GM11168 (cell line): ENCODE results near the gene SRXN1.

Experiments
- in situ Hi-C: fragments of 300-500 bp; cut with MboI; formaldehyde crosslinking; loops from one replicate; pipeline ENCODE4 v1.12.0; 2022; ENCODE audit warnings: low sequenced_read_pairs; ENCODE audit not compliant: unreplicated experiment

Gene SRXN1

GRCh38 chr20:638579-638978 lies 14.4 kb downstream of the SRXN1 start:
- in situ Hi-C loops = no loop called here

DNA sequence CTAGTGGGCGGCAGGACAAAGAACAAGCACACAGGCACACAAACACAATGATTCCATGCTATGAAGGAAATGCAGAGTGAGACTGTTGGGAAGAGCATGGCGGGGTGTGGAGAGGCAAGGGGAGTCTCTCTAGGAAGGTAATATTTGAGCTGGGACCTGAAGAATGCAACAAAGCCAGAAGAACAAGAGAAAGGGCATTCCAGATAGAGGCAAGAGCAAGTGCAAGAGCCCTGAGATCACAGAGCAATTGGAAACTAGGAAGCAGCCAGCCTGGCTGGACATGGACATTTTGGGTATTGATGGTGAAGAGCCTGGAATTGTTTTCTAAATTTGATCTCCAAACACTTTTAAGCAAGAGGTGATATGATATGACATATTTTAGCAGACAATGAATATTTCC lies 15.4 kb downstream of the SRXN1 start:
- in situ Hi-C loops = no loop called here

DNA sequence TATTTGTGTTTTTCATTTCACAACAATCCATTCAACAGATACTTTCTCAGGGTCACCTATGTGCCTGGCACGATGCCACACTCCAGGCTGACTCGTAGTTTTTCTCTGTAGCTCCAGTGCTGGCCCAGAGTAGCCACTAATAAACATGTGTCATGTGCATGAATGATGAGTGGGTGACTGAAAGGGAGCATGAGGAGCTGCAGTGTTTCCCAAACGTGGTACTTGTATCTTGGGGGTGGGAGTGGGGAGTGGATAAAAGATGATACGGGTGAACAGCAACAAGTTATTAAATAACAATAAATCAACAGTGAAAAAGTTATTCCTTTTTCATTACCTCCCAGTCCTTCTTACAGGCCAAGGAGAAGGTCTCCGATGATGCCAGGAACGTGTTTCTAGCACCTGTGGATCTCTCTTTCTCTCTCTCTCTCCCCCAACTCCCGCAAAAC lies 17.1 kb downstream of the SRXN1 start:
- in situ Hi-C loops = no loop called here

DNA sequence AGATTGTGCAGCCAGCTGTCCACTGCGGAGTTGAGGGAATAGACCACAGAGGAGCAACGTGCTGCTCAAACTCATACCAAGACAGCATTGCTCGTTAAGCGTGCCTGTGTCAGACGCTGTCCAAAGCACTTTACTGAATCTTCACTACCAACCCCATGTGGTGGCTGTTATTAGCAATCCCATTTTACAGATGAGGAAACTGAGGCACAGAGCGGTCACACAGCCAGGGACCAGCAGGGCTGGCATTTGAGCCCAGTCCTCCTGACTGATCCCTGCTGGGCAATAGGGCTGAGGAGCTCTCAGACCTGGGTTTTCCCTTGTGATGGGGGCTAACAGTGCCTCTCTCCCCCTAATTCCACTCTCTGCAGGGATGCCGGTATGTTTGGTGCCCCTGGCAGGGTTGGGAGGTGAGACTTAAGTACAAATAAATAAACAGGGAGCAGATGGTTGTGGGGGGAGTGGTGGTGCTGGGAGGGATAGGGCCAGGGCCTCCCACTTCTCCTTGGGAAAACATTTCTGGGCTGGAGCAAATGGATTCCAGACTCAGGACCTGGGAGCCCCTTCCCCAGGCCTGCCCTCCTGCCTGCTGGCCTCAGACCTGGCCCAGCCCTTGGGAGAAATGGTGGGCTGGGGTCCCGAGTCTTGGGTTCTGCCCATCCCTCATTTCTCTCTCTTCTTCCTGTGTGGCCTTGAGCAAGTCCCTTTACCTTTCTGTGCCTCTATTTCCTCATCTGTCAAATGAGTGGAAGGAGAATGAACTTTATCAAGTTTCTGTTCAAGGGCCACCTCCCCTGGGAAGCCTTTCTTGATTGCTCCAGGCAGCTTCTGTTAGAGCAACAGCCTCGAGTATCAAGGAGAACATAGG lies 17.7 kb downstream of the SRXN1 start:
- in situ Hi-C loops = no loop called here

GRCh38 chr20:634148-634925 lies 18.7 kb downstream of the SRXN1 start:
- in situ Hi-C loops = no loop called here

DNA sequence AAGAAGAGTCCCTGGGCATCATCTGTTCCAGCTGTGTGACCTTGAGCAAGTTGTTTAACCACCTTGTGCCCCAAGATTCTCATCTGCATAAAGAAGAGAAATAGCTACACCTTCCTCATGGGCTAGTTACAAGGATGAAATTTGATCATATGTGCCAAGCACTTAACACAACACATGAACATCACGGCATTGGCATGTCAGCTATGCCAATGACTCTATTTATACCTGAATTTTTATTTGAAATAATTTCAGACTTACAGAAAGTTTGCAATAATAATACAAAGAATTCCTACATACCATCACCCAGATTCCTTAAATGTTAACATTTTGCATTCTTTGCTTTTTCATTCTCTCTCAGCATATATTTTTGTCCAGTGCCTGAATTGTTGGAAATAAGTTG lies 21.9 kb downstream of the SRXN1 start:
- in situ Hi-C loops = no loop called here

GRCh38 chr20:626579-626978 lies 26.4 kb downstream of the SRXN1 start:
- in situ Hi-C loops = no loop called here

GRCh38 chr20:625360-625932 lies 27.6 kb downstream of the SRXN1 start:
- in situ Hi-C loops = no loop called here

- in situ Hi-C loops = no loop called here
Measured at GRCh38 chr20:623704-624103, 29.3 kb downstream of the SRXN1 start.

DNA sequence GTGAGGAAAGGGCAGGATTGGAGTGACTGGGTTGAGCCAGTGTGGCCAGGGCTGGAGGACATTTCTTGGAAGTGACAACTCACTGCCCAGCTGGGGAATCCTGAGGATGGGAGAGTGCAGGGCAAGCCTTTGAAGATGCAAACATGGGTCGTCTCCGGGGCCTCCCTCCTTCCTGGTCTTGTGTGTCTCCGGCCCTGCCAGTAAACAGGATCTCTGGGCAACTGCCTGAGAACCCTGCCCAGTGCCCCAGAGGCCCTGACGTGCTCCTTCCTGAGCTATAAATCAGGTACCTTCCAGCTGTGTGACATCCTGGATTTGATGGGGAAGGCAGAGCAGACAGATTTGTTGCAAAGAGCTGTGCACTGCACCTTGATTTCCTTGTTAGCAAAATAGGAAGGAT lies 30.0 kb downstream of the SRXN1 start:
- in situ Hi-C loops = no loop called here

DNA sequence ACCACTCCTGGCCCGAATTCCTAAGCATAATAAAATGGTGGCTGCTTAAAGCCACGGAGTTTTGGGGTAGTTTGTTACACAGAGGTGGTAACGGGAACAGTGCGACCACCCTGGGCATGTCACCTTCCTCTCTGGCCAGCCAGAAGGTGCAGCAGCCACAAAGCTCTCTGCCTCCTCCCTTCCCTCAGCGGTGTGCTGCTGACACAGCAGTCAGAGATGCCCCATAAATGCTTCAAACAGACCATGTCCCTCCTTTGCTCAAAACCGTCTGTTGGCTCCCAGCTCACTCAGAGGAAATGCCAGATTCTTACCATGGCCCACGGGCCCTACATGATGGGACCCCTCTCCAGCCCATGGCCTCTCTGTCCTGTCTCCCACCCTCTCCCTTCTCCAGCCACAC lies 30.8 kb downstream of the SRXN1 start:
- in situ Hi-C loops = no loop called here

DNA sequence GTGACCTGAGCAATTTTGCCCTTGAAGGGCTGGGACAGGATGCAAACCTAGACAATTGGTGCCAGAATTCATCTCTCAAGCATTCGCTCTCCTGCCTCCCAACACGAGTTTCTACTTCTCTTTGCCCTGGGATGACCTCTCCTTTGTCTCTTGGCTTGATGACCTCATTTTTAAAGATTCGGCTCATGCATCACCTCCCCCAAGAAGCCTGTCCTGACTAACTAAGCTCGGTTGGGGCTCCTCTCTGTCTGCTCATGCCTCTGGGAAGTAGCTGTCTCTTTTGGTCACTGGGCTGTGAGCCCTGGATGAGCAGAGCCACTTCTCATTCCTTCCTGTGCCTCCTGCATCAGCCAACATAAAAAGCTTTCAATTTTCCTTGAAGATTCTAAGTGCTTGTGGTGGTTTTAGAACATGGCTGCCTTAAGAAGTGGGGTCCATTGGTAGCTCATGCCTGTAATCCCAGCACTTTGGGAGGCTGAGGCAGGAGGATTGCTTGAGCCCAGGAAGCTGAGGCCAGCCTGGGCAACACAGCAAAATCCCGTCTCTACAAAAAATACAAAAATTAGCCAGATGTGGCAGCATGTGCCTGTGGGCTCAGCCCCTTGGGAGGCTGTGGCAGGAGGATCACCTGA lies 31.8 kb downstream of the SRXN1 start:
- in situ Hi-C loops = no loop called here

GRCh38 chr20:620246-620645 lies 32.8 kb downstream of the SRXN1 start:
- in situ Hi-C loops = no loop called here

- in situ Hi-C loops = no loop called here
Measured at GRCh38 chr20:618980-619379, 34.0 kb downstream of the SRXN1 start.

DNA sequence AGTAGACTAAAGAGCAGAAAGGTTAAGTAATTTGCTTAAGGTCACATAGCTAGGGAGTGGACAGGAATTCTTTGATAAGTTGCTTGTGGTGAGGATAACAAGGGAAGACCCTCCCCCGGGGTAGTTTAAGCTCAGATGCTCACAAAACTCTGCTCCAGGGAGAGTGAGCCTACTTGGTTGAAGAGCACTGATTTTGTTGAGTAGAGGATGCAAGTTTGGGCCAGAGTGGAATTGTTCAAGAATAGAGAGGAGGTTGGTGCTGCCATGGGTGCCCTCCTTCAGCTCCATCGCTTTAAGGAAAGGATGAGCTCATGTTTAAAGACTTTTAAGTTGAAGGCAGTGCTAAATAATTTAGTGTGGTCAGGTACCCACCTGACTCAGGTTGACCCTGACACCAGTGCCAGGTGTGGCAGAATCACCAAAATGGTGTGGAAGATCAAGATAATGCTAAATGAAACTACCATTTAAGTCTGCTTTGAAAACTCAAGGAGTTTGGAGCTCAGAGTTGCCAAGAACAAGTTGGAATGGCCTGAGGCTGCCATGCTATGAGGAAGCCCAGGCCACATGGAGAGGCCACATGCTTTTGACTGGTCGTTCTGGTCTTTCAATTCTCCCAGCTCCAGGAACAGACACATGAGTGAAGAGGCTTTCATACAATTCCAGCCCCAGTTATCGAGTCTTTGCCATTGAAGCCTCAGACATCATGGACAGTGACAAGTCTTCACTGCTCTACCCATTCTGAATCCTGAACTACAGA lies 34.9 kb downstream of the SRXN1 start:
- in situ Hi-C loops = no loop called here

- in situ Hi-C loops = no loop called here
Measured at GRCh38 chr20:615514-615913, 37.5 kb downstream of the SRXN1 start.

- in situ Hi-C loops = no loop called here
Measured at GRCh38 chr20:611843-612185, 41.2 kb downstream of the SRXN1 start.

DNA sequence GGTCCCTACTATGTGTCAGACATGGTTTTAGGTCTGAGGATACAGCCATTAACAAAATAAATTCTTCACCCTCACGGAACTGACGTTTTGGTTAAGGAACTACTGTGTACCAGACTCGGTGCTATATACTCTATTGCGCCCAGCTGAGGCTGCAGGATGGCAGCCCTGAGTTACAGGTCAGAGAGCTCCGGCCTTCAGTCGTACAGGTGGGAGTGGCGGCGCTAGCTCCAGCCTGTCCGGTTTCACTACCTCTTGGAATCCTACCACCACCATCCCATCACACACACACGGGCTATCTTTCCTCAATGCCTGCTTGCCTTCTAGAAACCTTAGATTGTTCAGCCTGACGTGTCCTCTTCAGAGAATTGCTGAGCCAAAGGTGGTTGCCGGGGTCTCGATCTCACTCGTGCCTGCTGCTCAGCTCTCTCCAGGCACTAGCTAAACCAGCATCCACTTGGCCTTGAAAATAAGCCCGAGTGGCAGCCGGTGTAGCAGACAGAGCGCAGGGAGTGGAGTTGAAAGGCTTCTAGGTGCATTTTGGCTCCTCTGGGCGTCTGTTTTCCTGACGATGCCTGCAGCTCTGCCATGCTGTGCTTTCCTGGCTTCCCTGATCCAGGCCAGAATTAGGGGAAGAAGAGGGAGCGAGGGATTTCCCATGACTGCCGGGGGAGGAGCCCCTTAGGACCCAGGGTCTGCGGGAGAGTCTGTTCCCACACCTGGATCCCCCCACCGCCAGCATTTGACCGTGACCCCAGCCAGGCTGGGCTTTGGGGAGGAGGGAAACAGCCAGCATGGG lies 41.8 kb downstream of the SRXN1 start:
- in situ Hi-C loops = no loop called here
